Kidney (tissue), 14 donors: ENCODE results near the gene SFMBT2. TPM values are rescaled to one million over a fixed set of nuclear protein-coding genes. Genes with fewer than 3 reads are reported as not detected.

Source experiments
- DNase-seq, 5 donors: peaks; one replicate each; pipeline ENCODE4 v3.0.0-alpha.2; 2013 to 2020
- FAIRE-seq: peaks from 2 replicates; lab custom pipeline; 2012; peaks lifted over from hg19 to GRCh38; lab: Jason Lieb, UNC
- H3K27ac ChIP-seq, 2 donors: one replicate each; pipeline ENCODE4 v1.7.0; 2013; ENCODE audit warnings: low read depth in 2 of 2, low read length in 2 of 2, inconsistent platforms in 1 of 2
- H3K27me3 ChIP-seq: one replicate; pipeline ENCODE4 v1.7.1; 2013; ENCODE audit warnings: low read length, inconsistent platforms; ENCODE audit not compliant: control insufficient read depth, insufficient read depth
- H3K36me3 ChIP-seq, 3 donors: one replicate each; pipeline versions ENCODE4 v1.7.0 to v1.7.1; 2013; ENCODE audit warnings: low read length in 3 of 3, control low read depth in 1 of 3, inconsistent platforms in 1 of 3; ENCODE audit not compliant: insufficient read depth in 3 of 3, control insufficient read depth in 2 of 3
- H3K4me1 ChIP-seq, 3 donors: one replicate each; pipeline versions ENCODE4 v1.7.0 to v1.7.1; 2013; ENCODE audit warnings: low read length in 3 of 3, inconsistent platforms in 1 of 3, low read depth in 1 of 3; ENCODE audit not compliant: control insufficient read depth in 2 of 3, insufficient read depth in 2 of 3
- H3K4me3 ChIP-seq, 3 donors: one replicate each; pipeline versions ENCODE4 v1.7.0 to v1.8.1; 2013; ENCODE audit warnings: low read length in 3 of 3, control low read depth in 1 of 3, inconsistent platforms in 1 of 3
- H3K9ac ChIP-seq, 3 donors: one replicate each; pipeline versions ENCODE4 v1.7.0 to v1.7.1; 2013; ENCODE audit warnings: low read length in 3 of 3, control low read depth in 1 of 3, inconsistent platforms in 1 of 3
- H3K9me3 ChIP-seq, 3 donors: one replicate each; pipeline versions ENCODE4 v1.7.0 to v1.7.1; 2013; ENCODE audit warnings: low read length in 3 of 3, control low read depth in 1 of 3, inconsistent platforms in 1 of 3; ENCODE audit not compliant: control insufficient read depth in 2 of 3, insufficient read depth in 1 of 3
- CTCF ChIP-seq: IDR thresholded peaks from 3 replicates; pipeline ENCODE4 v1.5.1; 2012; ENCODE audit warnings: mild to moderate bottlenecking, moderate library complexity, borderline replicate concordance; ENCODE audit not compliant: insufficient read depth; ENCODE audit errors: extremely low read depth
- intact Hi-C: fragments of 100-400 bp; cut with DNase I; formaldehyde crosslinking; loops from one replicate; pipeline ENCODE4 v1.11.1; 2022
- polyA plus RNA-seq: library from polyadenylated mRNA; stranded (reverse); fragments of 350-450 nt; fragmentation: Illumina TruSeq; extraction: RNeasy Lipid Tissue Mini Kit (QIAGEN cat#74804); gene quantifications from one replicate; pipeline ENCODE4 v1.2.3, GENCODE V29; 2014; ENCODE audit warnings: low read depth, low replicate concordance; ENCODE audit not compliant: insufficient read depth
- total RNA-seq: library from RNA; stranded (reverse); fragmentation: NEBNext Ultra II Directional; extraction: Animal tissue kit (Norgen Biotek cat#: 25700); gene quantifications from one replicate; pipeline ENCODE4 v1.2.1, GENCODE V29; 2021
- donor health status: control.
- donor health status: control.
- donor health status: control.
- donor health status: control.
- donor health status: control.
- donor health status: DM: yes; HTN: yes; CAD: no.
- donor health status: Normal renal cell carcinoma (clear cell type).

The SFMBT2 gene
- total and polyA plus RNA-seq, 2 donors from 2014 or later, result 1.2 to 15.3 TPM

DNA sequence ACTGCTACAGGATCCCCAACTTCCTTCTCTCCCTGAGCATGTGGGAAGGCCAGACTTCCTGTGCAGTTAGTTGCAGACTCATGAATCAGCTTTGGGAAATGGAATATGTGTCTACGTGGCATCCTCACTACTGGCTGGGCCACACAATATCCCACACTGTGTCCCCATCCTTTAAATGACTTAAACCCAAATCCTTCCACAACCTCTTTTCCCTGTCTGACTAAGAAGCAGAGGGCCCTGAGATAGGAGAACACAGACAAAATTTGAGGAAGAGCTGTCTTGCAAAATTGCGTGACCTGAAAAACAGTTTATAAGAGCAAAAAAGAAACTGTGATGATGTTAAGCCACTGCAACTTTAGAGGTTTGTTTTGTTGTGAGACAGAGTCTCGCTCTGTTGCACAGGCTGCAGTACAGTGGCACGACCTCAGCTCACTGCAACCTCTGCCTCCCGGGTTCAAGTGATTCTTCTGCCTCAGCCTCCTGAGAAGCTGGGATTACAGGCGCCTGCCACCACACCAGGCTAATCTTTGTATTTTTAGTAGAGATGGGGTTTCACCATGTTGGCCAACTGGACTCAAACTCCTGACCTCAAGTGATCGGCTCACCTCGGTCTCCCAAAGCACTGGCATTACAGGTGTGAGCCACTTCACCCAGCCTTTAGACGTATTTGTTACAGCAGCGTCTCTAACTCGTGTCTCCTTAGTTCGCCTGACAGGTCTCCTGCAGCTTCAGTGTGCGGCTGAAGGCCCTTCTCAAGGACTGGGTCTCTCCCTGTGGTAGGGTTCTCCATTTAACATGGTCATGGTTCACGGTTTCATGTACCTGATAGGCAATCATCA lies 46.9 kb upstream of the SFMBT2 start:
- Histone ChIP-seq H3K4me3 (no peak overlapping the region), H3K4me1 (no peaks in the 10 kb centered on the region), H3K9me3 (no peaks in the 10 kb centered on the region), H3K9ac (no peak overlapping the region), H3K27me3 (no peaks in the 10 kb centered on the region), H3K36me3 (no peaks in the 10 kb centered on the region), H3K27ac (no peak overlapping the region)
- no peak for TF ChIP-seq CTCF
- no peak for FAIRE-seq
- DNase-seq, result peak in 1 of 5 donors; percentile 33
- intact Hi-C loops, result no loop called here

DNA sequence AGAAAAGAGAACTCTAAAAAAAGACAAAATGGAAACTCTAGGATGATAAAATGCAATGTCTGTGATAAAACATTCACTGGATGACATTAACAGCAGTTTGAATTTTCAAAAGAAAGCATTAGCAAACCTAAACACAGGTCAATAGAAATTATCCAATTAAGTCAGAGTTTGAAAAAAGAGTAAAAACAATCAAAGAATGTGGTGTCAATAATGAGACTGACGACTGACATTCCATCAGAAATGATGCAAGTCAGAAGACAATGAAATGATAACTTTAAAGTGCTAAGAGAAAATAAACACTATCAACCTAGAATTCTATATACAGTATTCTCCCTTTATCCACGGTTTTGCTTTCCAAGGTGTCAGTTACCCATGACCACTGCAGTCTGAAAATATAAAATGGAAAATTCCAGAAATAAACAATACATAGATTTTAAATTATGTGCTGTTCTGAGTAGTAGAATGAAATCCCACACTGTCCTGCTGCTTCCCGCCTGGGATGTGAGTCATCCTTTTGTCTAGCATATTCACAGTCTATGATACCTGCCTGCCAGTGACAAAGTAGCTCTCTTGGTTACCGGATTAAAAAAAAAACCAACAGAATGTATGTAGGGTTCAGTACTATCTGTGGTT lies 38.3 kb upstream of the SFMBT2 start:
- Histone ChIP-seq H3K4me3 (no peak overlapping the region), H3K27me3 (no peaks in the 10 kb centered on the region), H3K4me1 (no peaks in the 10 kb centered on the region), H3K27ac (no peak overlapping the region), H3K9me3 (peaks cover 0 to 17% (median 0%) of the 10 kb centered on the region in 3 donors), H3K9ac (no peak overlapping the region), H3K36me3 (no peaks in the 10 kb centered on the region)
- intact Hi-C loops, result no loop called here
- DNase-seq (no peak), FAIRE-seq (no peak)
- TF ChIP-seq CTCF, result no peak

DNA sequence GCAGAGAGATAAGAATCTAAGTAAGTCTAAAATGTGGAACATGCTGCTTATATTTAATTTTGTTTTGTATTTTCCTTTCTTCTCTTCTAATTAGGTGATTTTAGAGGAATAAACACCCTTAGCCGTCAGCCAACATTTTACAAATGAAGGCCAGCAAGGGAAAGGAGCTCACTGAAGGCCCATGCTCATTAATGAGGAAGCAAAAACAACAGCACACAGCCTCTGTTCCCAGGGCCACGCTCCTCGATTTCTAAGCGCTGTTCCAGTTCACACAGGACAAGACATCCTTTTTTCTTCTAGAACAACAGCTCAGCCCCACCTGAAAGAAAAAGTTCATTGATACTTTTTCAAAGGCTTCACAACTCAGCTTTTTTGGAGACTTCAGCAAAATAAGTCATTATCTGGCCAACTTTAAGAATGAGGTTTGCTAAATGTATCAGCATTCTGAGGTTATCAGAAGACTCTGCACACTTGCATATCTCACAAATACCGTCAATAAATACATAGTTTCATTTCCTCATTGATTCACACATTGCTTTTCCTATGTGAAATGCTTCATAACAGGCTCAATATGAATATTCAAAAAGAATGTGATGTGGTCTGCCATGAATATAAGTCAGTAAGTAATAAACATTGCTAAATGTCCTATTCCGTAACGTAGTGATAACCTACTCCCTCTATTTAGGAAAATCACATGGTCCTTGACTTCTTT lies 34.8 kb upstream of the SFMBT2 start:
- H3K27ac ChIP-seq, result no peak overlapping the region
- peaks cover 0 to 17% (median 0%) of the 10 kb centered on the region in 3 donors for H3K9me3 ChIP-seq
- intact Hi-C loops, result no loop called here
- H3K4me1 ChIP-seq, result no peaks in the 10 kb centered on the region
- FAIRE-seq (no peak), DNase-seq (no peak)
- H3K27me3 ChIP-seq, result no peaks in the 10 kb centered on the region
- no peak overlapping the region for H3K9ac ChIP-seq
- no peak overlapping the region for H3K4me3 ChIP-seq
- no peaks in the 10 kb centered on the region for H3K36me3 ChIP-seq
- TF ChIP-seq CTCF, result no peak
